ENCODE measurements around the gene AUP1. TPM values are rescaled to one million over a fixed set of nuclear protein-coding genes. Genes with fewer than 3 reads are reported as not detected.

The AUP1 gene
- total and polyA plus RNA-seq, 2 of the 8 experiments (the other 6 are each of a cell fraction or from before 2014, with no cell fraction given) = 83.4 to 121 TPM

DNA sequence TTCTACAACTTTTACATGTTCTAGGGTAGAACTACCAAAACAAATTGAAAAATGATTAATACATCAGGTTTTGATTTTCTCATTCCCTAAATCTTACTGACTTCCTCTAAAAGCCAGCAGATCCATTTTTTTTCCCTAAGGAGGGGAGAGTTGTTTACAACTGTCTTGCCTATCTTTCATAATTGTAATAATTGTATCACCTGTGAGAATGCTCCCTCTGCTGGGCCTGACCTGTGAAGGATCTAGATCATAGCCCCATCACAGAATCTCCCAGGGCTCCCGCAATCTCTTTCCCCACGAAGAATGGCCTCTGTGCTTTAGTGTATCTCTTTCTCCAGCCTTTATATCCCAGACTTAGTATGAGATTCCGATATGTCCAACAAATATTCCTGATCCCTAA is 15.1 kb upstream of the AUP1 start:
- H3K4me3 ChIP-seq (ENCODE audit: extremely low read depth in 1 of 4, insufficient read depth in 2 of 4, low read depth in 3 of 4, low read length in 4 of 4) = no peak overlapping the region
- peaks cover 0 to 26% (median 11%) of the 10 kb centered on the region in 4 experiments; a peak in 6 of 7 replicates for H3K27me3 ChIP-seq (replicated peaks in 1 of 4; ENCODE audit: control insufficient read depth in 3 of 4, extremely low read depth in 1 of 4, insufficient read depth in 3 of 4, low read length in 3 of 4)
- no peak overlapping the region for H2AFZ ChIP-seq (ENCODE audit: low read length)
- no peak overlapping the region for H2BK15ac ChIP-seq (ENCODE audit: low read length)
- H3K4me1 ChIP-seq (replicated peaks in 1 of 4; ENCODE audit: control insufficient read depth in 3 of 4, insufficient read depth in 4 of 4, low read length in 3 of 4) = peaks cover 0 to 6% (median 2%) of the 10 kb centered on the region in 4 experiments; a peak in 4 of 7 replicates
- H3K23me2 ChIP-seq (ENCODE audit: low read depth, low read length) = peaks cover 9% of the 10 kb centered on the region
- no peaks in the 10 kb centered on the region for H3K79me2 ChIP-seq (ENCODE audit: control insufficient read depth in 1 of 2, insufficient read depth in 2 of 2, low read length in 2 of 2)
- H4K5ac ChIP-seq (ENCODE audit: insufficient read length, low read depth, low read length) = no peak overlapping the region
- no peak overlapping the region for H3K27ac ChIP-seq (ENCODE audit: low read depth, low read length)
- no peak for FAIRE-seq
- 75% methylated on average over 3 of the region's 3 CpGs; no CpG with 5 or more reads in 1 of the 2 experiments for WGBS, 2 experiments (ENCODE audit: extremely low coverage in 1 of 2, insufficient coverage in 1 of 2, insufficient read length in 1 of 2, insufficient replicate concordance in 2 of 2, low coverage in 1 of 2, low lambda C conversion rate in 2 of 2, missing lambda C conversion rate in 1 of 2)
- no peak overlapping the region for H3K14ac ChIP-seq (ENCODE audit: insufficient read length)
- no peak overlapping the region for H3K23ac ChIP-seq (ENCODE audit: insufficient read length)
- H4K91ac ChIP-seq (replicated peaks; ENCODE audit: insufficient read length, low read length) = no peak overlapping the region
- CTCF ChIA-PET (ENCODE audit: partially characterized antibody) = interaction anchor here (0.6 to 1.6 kb wide), 6 partner anchors 11 to 815 kb away, joined by 3 to 7 read pairs (median 3); no protein-coding TSS in a partner anchor
- H3K18ac ChIP-seq (ENCODE audit: extremely low read depth, low read length) = no peak overlapping the region
- H3K36me3 ChIP-seq (ENCODE audit: control insufficient read depth in 2 of 4, insufficient read depth in 4 of 4, low read length in 3 of 4) = no peaks in the 10 kb centered on the region
- no peak overlapping the region for H3K4me2 ChIP-seq (ENCODE audit: insufficient read depth in 1 of 2, low read depth in 2 of 2, low read length in 2 of 2)
- no peak for DNase-seq (ENCODE audit: low read depth in 1 of 2, low spot score in 2 of 2)
- no peak overlapping the region for H2AK5ac ChIP-seq (ENCODE audit: low read depth, low read length)
- no peak overlapping the region for H3K56ac ChIP-seq (replicated peaks; ENCODE audit: insufficient read length, low read depth, low read length)
- H2BK5ac ChIP-seq (ENCODE audit: low read depth, low read length) = no peak overlapping the region
- H2BK20ac ChIP-seq (ENCODE audit: low read length) = no peak overlapping the region
- H3K9ac ChIP-seq (replicated peaks in 1 of 4; ENCODE audit: extremely low read depth in 1 of 4, low read depth in 3 of 4, low read length in 3 of 4) = no peak overlapping the region
- H2BK12ac ChIP-seq (ENCODE audit: low read depth, low read length) = no peak overlapping the region
- no peaks in the 10 kb centered on the region for H3K9me3 ChIP-seq (ENCODE audit: insufficient read depth in 2 of 2, low read depth in 1 of 2, low read length in 1 of 2)
- no peak overlapping the region for H2BK120ac ChIP-seq (replicated peaks; ENCODE audit: low read depth, low read length)
- TF ChIP-seq CBX8 (IDR thresholded peaks at IDR 0.05; ENCODE audit: borderline replicate concordance, low read depth, low read length) = no peak
- no peaks in the 10 kb centered on the region for H3K79me1 ChIP-seq (ENCODE audit: low read depth, low read length)
- POLR2A ChIA-PET (ENCODE audit: partially characterized antibody) = interaction anchor here (5.2 kb wide), 1 partner anchor 14 kb away, joined by 39 read pairs; the partner anchor contains the start of genes AUP1 and HTRA2
- no peak overlapping the region for H4K8ac ChIP-seq (ENCODE audit: extremely low read depth, insufficient read depth, low read length)
- no peak overlapping the region for H3K4ac ChIP-seq (replicated peaks; ENCODE audit: insufficient read length, low read depth, low read length)
- peaks cover 3 to 4% of the 10 kb centered on the region in 2 experiments for H4K20me1 ChIP-seq (replicated peaks in 1 of 2; ENCODE audit: control insufficient read depth in 1 of 2, insufficient read depth in 2 of 2, low read length in 2 of 2)
